Chondrocyte (in vitro differentiated cells): ENCODE results near the gene SHB. TPM values are rescaled to one million over a fixed set of nuclear protein-coding genes. Genes with fewer than 3 reads are reported as not detected.
"Not testable (repeated sequence)": the region's sequence is repeated elsewhere in the genome, so short reads cannot be mapped to it uniquely, and the experiment has no call there.

Experiments
- DNase-seq: peaks from one replicate; pipeline ENCODE4 v3.0.0; 2021; ENCODE audit warnings: mixed read lengths, low spot score
- H3K27ac Mint-ChIP-seq: one replicate; pipeline ENCODE4 v1.8.0; 2021; ENCODE audit warnings: mild to moderate bottlenecking, moderate library complexity, mixed read lengths; ENCODE audit not compliant: unreplicated experiment
- H3K27me3 Mint-ChIP-seq: 2 replicates; pipeline ENCODE4 v1.8.0; 2021; ENCODE audit warnings: low read depth, mixed read lengths
- H3K36me3 Mint-ChIP-seq: 2 replicates; pipeline ENCODE4 v1.8.0; 2021; ENCODE audit warnings: low read depth, mixed read lengths
- H3K4me1 Mint-ChIP-seq: 2 replicates; pipeline ENCODE4 v1.8.0; 2021; ENCODE audit warnings: low read depth, mild to moderate bottlenecking, mixed read lengths
- H3K4me3 Mint-ChIP-seq: one replicate; pipeline ENCODE4 v1.8.0; 2021; ENCODE audit warnings: mild to moderate bottlenecking, moderate library complexity, mixed read lengths; ENCODE audit not compliant: unreplicated experiment
- H3K9me3 Mint-ChIP-seq: 2 replicates; pipeline ENCODE4 v1.8.0; 2021; ENCODE audit warnings: low read depth, mixed read lengths
- CTCF ChIP-seq: fragments of 200-600 bp; sonication (generic); IDR thresholded peaks from 2 replicates; pipeline ENCODE4 v1.5.0; 2021; ENCODE audit warnings: antibody characterized with exemption, mild to moderate bottlenecking, moderate library complexity
- total RNA-seq: library from RNA; stranded (reverse); gene quantifications from 3 replicates; pipeline ENCODE4 v1.2.1, GENCODE V29; 2021

SHB gene
- total RNA-seq, 1 donor from 2014 or later: 23.8 TPM

- no peak for DNase-seq
- no peak overlapping the region for H3K27ac Mint-ChIP-seq
- peaks cover 12% of the 10 kb centered on the region for H3K4me1 Mint-ChIP-seq
- no peaks in the 10 kb centered on the region for H3K27me3 Mint-ChIP-seq
- peaks cover 4% of the 10 kb centered on the region for H3K36me3 Mint-ChIP-seq
- no peak overlapping the region for H3K4me3 Mint-ChIP-seq
- no peaks in the 10 kb centered on the region for H3K9me3 Mint-ChIP-seq
- no peak for TF ChIP-seq CTCF
These were observed 154.2 kb downstream of the SHB start for GRCh38 chr9:37914701-37915358.

GRCh38 chr9:37914154-37914551, 154.9 kb downstream of the SHB start:
- H3K4me1 Mint-ChIP-seq: peaks cover 12% of the 10 kb centered on the region
- H3K27ac Mint-ChIP-seq: no peak overlapping the region
- H3K27me3 Mint-ChIP-seq: no peaks in the 10 kb centered on the region
- H3K36me3 Mint-ChIP-seq: peaks cover 4% of the 10 kb centered on the region
- no peak for TF ChIP-seq CTCF
- no peak overlapping the region for H3K4me3 Mint-ChIP-seq
- H3K9me3 Mint-ChIP-seq: no peaks in the 10 kb centered on the region
- no peak for DNase-seq

- H3K4me1 Mint-ChIP-seq: peaks cover 12% of the 10 kb centered on the region
- H3K27ac Mint-ChIP-seq: no peak overlapping the region
- H3K9me3 Mint-ChIP-seq: no peaks in the 10 kb centered on the region
- peak; percentile 98 for TF ChIP-seq CTCF
- DNase-seq: no peak
- peaks cover 4% of the 10 kb centered on the region for H3K36me3 Mint-ChIP-seq
- H3K27me3 Mint-ChIP-seq: no peaks in the 10 kb centered on the region
- H3K4me3 Mint-ChIP-seq: no peak overlapping the region
These were observed 155.4 kb downstream of the SHB start for GRCh38 chr9:37913480-37914153.

- DNase-seq: no peak
- Mint-ChIP-seq H3K4me3 (no peak overlapping the region), H3K36me3 (no peaks in the 10 kb centered on the region), H3K4me1 (peaks cover 12% of the 10 kb centered on the region), H3K27me3 (no peaks in the 10 kb centered on the region), H3K27ac (no peak overlapping the region), H3K9me3 (no peaks in the 10 kb centered on the region)
- TF ChIP-seq CTCF: no peak
These were observed 157.8 kb downstream of the SHB start for GRCh38 chr9:37911271-37911681.

- H3K4me1 Mint-ChIP-seq: peaks cover 12% of the 10 kb centered on the region
- H3K27me3 Mint-ChIP-seq: no peaks in the 10 kb centered on the region
- H3K36me3 Mint-ChIP-seq: no peaks in the 10 kb centered on the region
- no peaks in the 10 kb centered on the region for H3K9me3 Mint-ChIP-seq
- no peak for TF ChIP-seq CTCF
- H3K27ac Mint-ChIP-seq: no peak overlapping the region
- H3K4me3 Mint-ChIP-seq: no peak overlapping the region
- DNase-seq: no peak
These were observed 158.8 kb downstream of the SHB start for GRCh38 chr9:37910271-37910670.

- H3K27ac Mint-ChIP-seq, DNase-seq, H3K27me3 Mint-ChIP-seq, H3K36me3 Mint-ChIP-seq, H3K4me3 Mint-ChIP-seq, H3K9me3 Mint-ChIP-seq: not testable (repeated sequence)
- peaks cover 15% of the 10 kb centered on the region for H3K4me1 Mint-ChIP-seq
These were observed 159.2 kb downstream of the SHB start for GRCh38 chr9:37909836-37910235.
